Neutrophil (primary cell): Measurements from ENCODE around the gene FRMD6.

Source experiments
- H3K27ac ChIP-seq: fragments of 200-600 bp; sonication (generic); 2 replicates; pipeline ENCODE4 v1.5.1; 2016; ENCODE audit warnings: mild to moderate bottlenecking, moderate library complexity
- H3K27me3 ChIP-seq: fragments of 200-600 bp; sonication (generic); 2 replicates; pipeline ENCODE4 v1.6.0; 2016; ENCODE audit warnings: mild to moderate bottlenecking
- H3K36me3 ChIP-seq: fragments of 200-600 bp; sonication (generic); 2 replicates; pipeline ENCODE4 v1.5.1; 2017
- H3K4me1 ChIP-seq, 2 experiments: fragments of 200-600 bp in 1 of 2; sonication (generic) in 1 of 2; 1 replicate in 1 of 2; 2 replicates in 1 of 2; pipeline versions ENCODE4 v1.5.1 to v1.6.1; 2013 to 2016; ENCODE audit warnings: low read depth in 1 of 2, low read length in 1 of 2, mild to moderate bottlenecking in 1 of 2, moderate library complexity in 1 of 2; ENCODE audit not compliant: control insufficient read depth in 1 of 2, insufficient read depth in 1 of 2
- H3K4me3 ChIP-seq, 2 experiments: fragments of 200-600 bp in 1 of 2; sonication (generic) in 1 of 2; 1 replicate in 1 of 2; 2 replicates in 1 of 2; pipeline ENCODE4 v1.5.1; 2013 to 2016; ENCODE audit warnings: low read depth in 1 of 2, low read length in 1 of 2, mild to moderate bottlenecking in 1 of 2, moderate library complexity in 1 of 2
- H3K9me3 ChIP-seq: fragments of 200-600 bp; sonication (generic); 2 replicates; pipeline ENCODE4 v1.5.1; 2016
- CTCF ChIP-seq: fragments of 200-600 bp; sonication (generic); IDR thresholded peaks from 2 replicates; pipeline ENCODE4 v1.5.1; 2016; ENCODE audit warnings: antibody characterized with exemption

Gene FRMD6

GRCh38 chr14:51607711-51608110, 44.0 kb upstream of the FRMD6 start:
- TF ChIP-seq CTCF = no peak
- no peaks in the 10 kb centered on the region for H3K4me1 ChIP-seq
- H3K9me3 ChIP-seq = no peaks in the 10 kb centered on the region
- H3K27ac ChIP-seq = no peak overlapping the region
- H3K36me3 ChIP-seq = no peaks in the 10 kb centered on the region
- no peak overlapping the region for H3K4me3 ChIP-seq
- H3K27me3 ChIP-seq = peaks cover 9% of the 10 kb centered on the region

GRCh38 chr14:51609251-51609954, 42.3 kb upstream of the FRMD6 start:
- no peak for TF ChIP-seq CTCF
- H3K27me3 ChIP-seq = peaks cover 9% of the 10 kb centered on the region
- H3K9me3 ChIP-seq = no peaks in the 10 kb centered on the region
- no peaks in the 10 kb centered on the region for H3K36me3 ChIP-seq
- H3K4me1 ChIP-seq = no peaks in the 10 kb centered on the region
- no peak overlapping the region for H3K27ac ChIP-seq
- no peak overlapping the region for H3K4me3 ChIP-seq

GRCh38 chr14:51609955-51610283, 41.8 kb upstream of the FRMD6 start:
- H3K36me3 ChIP-seq = no peaks in the 10 kb centered on the region
- H3K4me1 ChIP-seq = no peaks in the 10 kb centered on the region
- H3K27me3 ChIP-seq = peaks cover 9% of the 10 kb centered on the region
- no peak overlapping the region for H3K27ac ChIP-seq
- H3K9me3 ChIP-seq = no peaks in the 10 kb centered on the region
- TF ChIP-seq CTCF = no peak
- H3K4me3 ChIP-seq = no peak overlapping the region

- Histone ChIP-seq H3K36me3 (no peaks in the 10 kb centered on the region), H3K4me1 (no peaks in the 10 kb centered on the region), H3K4me3 (no peak overlapping the region), H3K27me3 (peaks cover 9% of the 10 kb centered on the region), H3K27ac (no peak overlapping the region), H3K9me3 (no peaks in the 10 kb centered on the region)
- no peak for TF ChIP-seq CTCF
Measured at GRCh38 chr14:51610771-51611170, 40.9 kb upstream of the FRMD6 start.

- no peaks in the 10 kb centered on the region for H3K4me1 ChIP-seq
- H3K27me3 ChIP-seq = peaks cover 9% of the 10 kb centered on the region
- no peak overlapping the region for H3K4me3 ChIP-seq
- TF ChIP-seq CTCF = no peak
- H3K36me3 ChIP-seq = no peaks in the 10 kb centered on the region
- H3K9me3 ChIP-seq = no peaks in the 10 kb centered on the region
- H3K27ac ChIP-seq = no peak overlapping the region
Measured at GRCh38 chr14:51612449-51612848, 39.3 kb upstream of the FRMD6 start.

- Histone ChIP-seq H3K27ac (no peak overlapping the region), H3K9me3 (no peaks in the 10 kb centered on the region), H3K36me3 (no peaks in the 10 kb centered on the region), H3K27me3 (peaks cover 3% of the 10 kb centered on the region), H3K4me1 (no peaks in the 10 kb centered on the region), H3K4me3 (no peak overlapping the region)
- no peak for TF ChIP-seq CTCF
Measured at GRCh38 chr14:51613416-51613815, 38.3 kb upstream of the FRMD6 start.
